Skeletal muscle satellite cell (primary cell): ENCODE results near the gene CCDC158.

Source experiments
- H3K27me3 ChIP-seq: 2 replicates; pipeline ENCODE4 v1.7.0; 2013; ENCODE audit warnings: low read length; ENCODE audit not compliant: control insufficient read depth, insufficient read depth
- H3K36me3 ChIP-seq: 2 replicates; pipeline ENCODE4 v1.7.0; 2013; ENCODE audit warnings: mild to moderate bottlenecking, control low read depth, low read length; ENCODE audit not compliant: insufficient read depth
- H3K4me1 ChIP-seq: 2 replicates; pipeline ENCODE4 v1.7.0; 2013; ENCODE audit warnings: low read length; ENCODE audit not compliant: control insufficient read depth, insufficient read depth
- H3K4me2 ChIP-seq: 2 replicates; pipeline ENCODE4 v1.7.0; 2013; ENCODE audit warnings: mild to moderate bottlenecking, low read length
- H3K4me3 ChIP-seq: 2 replicates; pipeline ENCODE4 v1.7.0; 2013; ENCODE audit warnings: low read length
- H3K9ac ChIP-seq: 2 replicates; pipeline ENCODE4 v1.7.0; 2013; ENCODE audit warnings: mild to moderate bottlenecking, low read depth, low read length, moderate library complexity
- H3K9me3 ChIP-seq: replicated peaks from 2 replicates; pipeline ENCODE4 v1.7.0; 2013; ENCODE audit warnings: mild to moderate bottlenecking, control low read depth, low read length

The CCDC158 gene

GRCh38 chr4:76448211-76448610, 27.3 kb upstream of the CCDC158 start:
- no peak overlapping the region for H3K9ac ChIP-seq
- no peaks in the 10 kb centered on the region for H3K9me3 ChIP-seq
- H3K27me3 ChIP-seq = peaks cover 3% of the 10 kb centered on the region

GRCh38 chr4:76447393-76447851, 26.5 kb upstream of the CCDC158 start:
- H3K36me3 ChIP-seq = no peaks in the 10 kb centered on the region
- H3K9ac ChIP-seq = no peak overlapping the region
- no peaks in the 10 kb centered on the region for H3K4me1 ChIP-seq
- no peak overlapping the region for H3K4me3 ChIP-seq
- peaks cover 3% of the 10 kb centered on the region for H3K27me3 ChIP-seq
- no peaks in the 10 kb centered on the region for H3K9me3 ChIP-seq
- no peak overlapping the region for H3K4me2 ChIP-seq

More at GRCh38 chr4:76448211-76448610, 27.3 kb upstream of the CCDC158 start:
- Histone ChIP-seq H3K4me2 (no peak overlapping the region), H3K4me1 (no peaks in the 10 kb centered on the region), H3K4me3 (no peak overlapping the region), H3K36me3 (no peaks in the 10 kb centered on the region)

GRCh38 chr4:76445911-76446310, 25.0 kb upstream of the CCDC158 start:
- Histone ChIP-seq H3K4me3 (no peak overlapping the region), H3K9me3 (no peaks in the 10 kb centered on the region), H3K4me2 (no peak overlapping the region), H3K4me1 (no peaks in the 10 kb centered on the region), H3K36me3 (no peaks in the 10 kb centered on the region), H3K9ac (no peak overlapping the region), H3K27me3 (peaks cover 3% of the 10 kb centered on the region)

GRCh38 chr4:76443376-76443775, 22.4 kb upstream of the CCDC158 start:
- no peaks in the 10 kb centered on the region for H3K36me3 ChIP-seq
- no peaks in the 10 kb centered on the region for H3K4me1 ChIP-seq
- peaks cover 17% of the 10 kb centered on the region for H3K27me3 ChIP-seq
- no peak overlapping the region for H3K9ac ChIP-seq
- H3K4me3 ChIP-seq = no peak overlapping the region
- H3K4me2 ChIP-seq = no peak overlapping the region
- no peaks in the 10 kb centered on the region for H3K9me3 ChIP-seq

GRCh38 chr4:76442807-76443206, 21.9 kb upstream of the CCDC158 start:
- no peak overlapping the region for H3K9ac ChIP-seq
- no peak overlapping the region for H3K4me2 ChIP-seq
- no peak overlapping the region for H3K4me3 ChIP-seq
- no peaks in the 10 kb centered on the region for H3K4me1 ChIP-seq
- no peaks in the 10 kb centered on the region for H3K36me3 ChIP-seq
- H3K27me3 ChIP-seq = peaks cover 21% of the 10 kb centered on the region
- H3K9me3 ChIP-seq = no peaks in the 10 kb centered on the region

GRCh38 chr4:76441881-76442280, 20.9 kb upstream of the CCDC158 start:
- Histone ChIP-seq H3K27me3 (peaks cover 21% of the 10 kb centered on the region), H3K9me3 (no peaks in the 10 kb centered on the region), H3K4me2 (no peak overlapping the region), H3K9ac (no peak overlapping the region), H3K4me3 (no peak overlapping the region), H3K4me1 (no peaks in the 10 kb centered on the region), H3K36me3 (no peaks in the 10 kb centered on the region)

GRCh38 chr4:76439491-76439890, 18.6 kb upstream of the CCDC158 start:
- Histone ChIP-seq H3K4me2 (no peak overlapping the region), H3K4me3 (no peak overlapping the region), H3K9me3 (no peaks in the 10 kb centered on the region), H3K27me3 (peaks cover 21% of the 10 kb centered on the region), H3K9ac (no peak overlapping the region), H3K36me3 (no peaks in the 10 kb centered on the region), H3K4me1 (no peaks in the 10 kb centered on the region)

- no peaks in the 10 kb centered on the region for H3K36me3 ChIP-seq
- H3K9me3 ChIP-seq = no peaks in the 10 kb centered on the region
- no peak overlapping the region for H3K4me2 ChIP-seq
- no peaks in the 10 kb centered on the region for H3K4me1 ChIP-seq
- H3K27me3 ChIP-seq = peaks cover 17% of the 10 kb centered on the region
- H3K9ac ChIP-seq = no peak overlapping the region
- no peak overlapping the region for H3K4me3 ChIP-seq
Observed at GRCh38 chr4:76435528-76436319, 14.8 kb upstream of the CCDC158 start.

- H3K4me1 ChIP-seq = no peaks in the 10 kb centered on the region
- no peak within 1 kb of the TSS for H3K4me3 ChIP-seq
- no peak within 1 kb of the TSS for H3K4me2 ChIP-seq
- H3K27me3 ChIP-seq = peaks cover 14% of the 10 kb centered on the region
- no peaks in the 10 kb centered on the region for H3K9me3 ChIP-seq
- H3K36me3 ChIP-seq = no peaks in the 10 kb centered on the region
- no peak within 1 kb of the TSS for H3K9ac ChIP-seq
Observed at GRCh38 chr4:76434901-76435527, 14.1 kb upstream of the CCDC158 start, which contains the start of gene SHROOM3. Gene SHROOM3, plus strand, starts transcription at chr4:76435229. Its CDS starts 824 bp downstream, at chr4:76436053.

GRCh38 chr4:76430519-76431388, 9.8 kb upstream of the CCDC158 start:
- peak overlapping the region; percentile 24 for H3K9ac ChIP-seq
- H3K36me3 ChIP-seq = no peaks in the 10 kb centered on the region
- no peaks in the 10 kb centered on the region for H3K4me1 ChIP-seq
- peaks cover 4% of the 10 kb centered on the region for H3K27me3 ChIP-seq
- H3K9me3 ChIP-seq = no peaks in the 10 kb centered on the region
- H3K4me2 ChIP-seq = peak overlapping the region; percentile 66
- peak overlapping the region; percentile 53 for H3K4me3 ChIP-seq

GRCh38 chr4:76429636-76430035, 8.7 kb upstream of the CCDC158 start:
- Histone ChIP-seq H3K4me3 (no peak overlapping the region), H3K36me3 (no peaks in the 10 kb centered on the region), H3K9me3 (no peaks in the 10 kb centered on the region), H3K27me3 (peaks cover 8% of the 10 kb centered on the region), H3K4me1 (no peaks in the 10 kb centered on the region), H3K9ac (no peak overlapping the region), H3K4me2 (no peak overlapping the region)
